ENCODE results near the gene PAFAH1B2. TPM values are rescaled to one million over a fixed set of nuclear protein-coding genes. Genes with fewer than 3 reads are reported as not detected.

The PAFAH1B2 gene
- total RNA-seq, 1 experiment from 2014 or later = 154 TPM

DNA sequence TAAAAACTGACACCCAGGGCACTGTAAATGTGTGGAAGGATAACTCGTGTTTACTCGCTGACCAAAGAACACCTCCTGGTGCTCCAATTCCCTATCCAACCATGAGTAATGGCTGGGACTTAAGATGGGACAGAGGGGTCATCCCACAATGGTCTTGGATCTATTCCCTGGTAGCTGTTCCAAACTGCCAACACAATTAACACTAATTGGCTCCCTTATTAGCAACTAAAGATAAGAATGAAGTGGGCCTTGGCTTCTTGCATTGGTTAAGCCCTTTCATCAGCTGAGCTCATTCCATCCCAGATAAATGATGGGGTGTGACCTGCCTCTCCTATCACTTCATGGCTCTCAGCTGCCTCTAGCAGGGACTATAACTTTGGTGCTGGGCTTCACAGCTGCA, 44.4 kb upstream of the PAFAH1B2 start:
- Histone ChIP-seq H3K4me3 (replicated peaks in 1 of 2; ENCODE audit: low read depth in 1 of 2, low read length in 2 of 2) (no peak overlapping the region), H3K9me3 (ENCODE audit: control insufficient read depth in 1 of 2, insufficient read depth in 1 of 2, low read depth in 1 of 2, low read length in 2 of 2) (no peaks in the 10 kb centered on the region), H3K79me2 (ENCODE audit: insufficient read depth, low read length) (peaks cover 33% of the 10 kb centered on the region), H3K27ac (ENCODE audit: low read depth, low read length) (no peak overlapping the region), H3K9me2 (ENCODE audit: insufficient read depth) (no peaks in the 10 kb centered on the region), H3K27me3 (ENCODE audit: insufficient read depth, low read length) (no peaks in the 10 kb centered on the region), H3K4me2 (ENCODE audit: low read length) (no peak overlapping the region), H3K9ac (ENCODE audit: low read length) (no peak overlapping the region), H3K36me3 (ENCODE audit: control insufficient read depth in 1 of 2, insufficient read depth in 2 of 2, low read length in 2 of 2) (no peaks in the 10 kb centered on the region), H3K4me1 (ENCODE audit: control insufficient read depth in 1 of 2, insufficient read depth in 2 of 2, low read length in 2 of 2) (peaks cover 23 to 31% of the 10 kb centered on the region in 2 experiments), H4K20me1 (ENCODE audit: insufficient read depth) (no peaks in the 10 kb centered on the region), H2AFZ (ENCODE audit: low read depth, low read length, poor library complexity, severe bottlenecking) (no peak overlapping the region)
- ChIA-PET POLR2A (no interaction called here), RAD21 (ENCODE audit: low non-redundant PET in 1 of 2, low total read pairs in 2 of 2, uncharacterized antibody in 2 of 2, unreplicated experiment in 2 of 2) (no interaction called here), CTCF (interaction anchor here (0.8 to 0.9 kb wide), 2 partner anchors 264 to 309 kb away, joined by 3 to 4 read pairs; no protein-coding TSS in a partner anchor)
- TF ChIP-seq ZNF274 (IDR thresholded peaks at IDR 0.05; ENCODE audit: low read depth, low read length) (no peak), RAD21 (IDR thresholded peaks at IDR 0.05; ENCODE audit: low read depth) (no peak), TCF7L2 (IDR thresholded peaks at IDR 0.05; ENCODE audit: borderline replicate concordance, extremely low read depth, insufficient read depth, insufficient read length) (no peak), JUND (IDR thresholded peaks at IDR 0.05) (no peak), POLR2AphosphoS5 (IDR thresholded peaks at IDR 0.05; ENCODE audit: low read depth, low read length) (no peak), EGR1 (IDR thresholded peaks at IDR 0.05; ENCODE audit: low read depth) (no peak), ZFX (IDR thresholded peaks at IDR 0.05) (no peak), EZH2 (IDR thresholded peaks at IDR 0.05) (no peak)
- TF ChIP-seq, protein P1, sequence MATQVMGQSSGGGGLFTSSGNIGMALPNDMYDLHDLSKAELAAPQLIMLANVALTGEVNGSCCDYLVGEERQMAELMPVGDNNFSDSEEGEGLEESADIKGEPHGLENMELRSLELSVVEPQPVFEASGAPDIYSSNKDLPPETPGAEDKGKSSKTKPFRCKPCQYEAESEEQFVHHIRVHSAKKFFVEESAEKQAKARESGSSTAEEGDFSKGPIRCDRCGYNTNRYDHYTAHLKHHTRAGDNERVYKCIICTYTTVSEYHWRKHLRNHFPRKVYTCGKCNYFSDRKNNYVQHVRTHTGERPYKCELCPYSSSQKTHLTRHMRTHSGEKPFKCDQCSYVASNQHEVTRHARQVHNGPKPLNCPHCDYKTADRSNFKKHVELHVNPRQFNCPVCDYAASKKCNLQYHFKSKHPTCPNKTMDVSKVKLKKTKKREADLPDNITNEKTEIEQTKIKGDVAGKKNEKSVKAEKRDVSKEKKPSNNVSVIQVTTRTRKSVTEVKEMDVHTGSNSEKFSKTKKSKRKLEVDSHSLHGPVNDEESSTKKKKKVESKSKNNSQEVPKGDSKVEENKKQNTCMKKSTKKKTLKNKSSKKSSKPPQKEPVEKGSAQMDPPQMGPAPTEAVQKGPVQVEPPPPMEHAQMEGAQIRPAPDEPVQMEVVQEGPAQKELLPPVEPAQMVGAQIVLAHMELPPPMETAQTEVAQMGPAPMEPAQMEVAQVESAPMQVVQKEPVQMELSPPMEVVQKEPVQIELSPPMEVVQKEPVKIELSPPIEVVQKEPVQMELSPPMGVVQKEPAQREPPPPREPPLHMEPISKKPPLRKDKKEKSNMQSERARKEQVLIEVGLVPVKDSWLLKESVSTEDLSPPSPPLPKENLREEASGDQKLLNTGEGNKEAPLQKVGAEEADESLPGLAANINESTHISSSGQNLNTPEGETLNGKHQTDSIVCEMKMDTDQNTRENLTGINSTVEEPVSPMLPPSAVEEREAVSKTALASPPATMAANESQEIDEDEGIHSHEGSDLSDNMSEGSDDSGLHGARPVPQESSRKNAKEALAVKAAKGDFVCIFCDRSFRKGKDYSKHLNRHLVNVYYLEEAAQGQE (IDR thresholded peaks at IDR 0.05; ENCODE audit: low read depth) = no peak
- ATAC-seq (no peak), DNase-seq (ENCODE audit: low read depth, low spot score) (no peak)
- no TSS peak for BruUV-seq (replicated peaks)
- intact Hi-C loops (cut with micrococcal nuclease) = no loop called here

All from HCT116 (cell line).